ENCODE data around the gene EEF1G. TPM values are rescaled to one million over a fixed set of nuclear protein-coding genes. Genes with fewer than 3 reads are reported as not detected.

The EEF1G gene
- total and polyA plus RNA-seq, 2 of the 13 experiments (the other 11 are each of a cell fraction or from before 2014, with no cell fraction given), result 1,787 to 2,144 TPM

DNA sequence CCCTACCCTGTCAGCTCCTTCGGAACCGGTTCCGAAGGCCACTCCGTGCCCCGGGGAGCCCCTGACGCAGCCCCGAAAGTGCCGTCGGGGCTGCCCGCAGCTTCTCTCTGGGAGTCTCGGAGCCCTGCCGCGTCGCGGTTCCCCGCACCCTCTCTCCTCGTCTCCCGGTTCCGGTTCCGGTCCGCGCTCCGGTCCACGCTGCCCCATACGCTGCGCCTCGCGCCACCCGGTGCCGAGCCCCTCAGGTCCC lies 27.4 kb upstream of the EEF1G start (continued):
- TF ChIP-seq REXO4 (CRISPR knock-in tag; IDR thresholded peaks at IDR 0.05; ENCODE audit: borderline replicate concordance), result no peak
- no peak for TF ChIP-seq RBM39 (IDR thresholded peaks at IDR 0.05; ENCODE audit: low read depth, low read length, poor library complexity, severe bottlenecking)
- 0 out of 2 replicates have a peak, but pooled peaks have one; percentile 49 for TF ChIP-seq ZMAT3 (CRISPR knock-in tag; conservative IDR thresholded peaks at IDR 0.05)
- TF ChIP-seq, protein P1, sequence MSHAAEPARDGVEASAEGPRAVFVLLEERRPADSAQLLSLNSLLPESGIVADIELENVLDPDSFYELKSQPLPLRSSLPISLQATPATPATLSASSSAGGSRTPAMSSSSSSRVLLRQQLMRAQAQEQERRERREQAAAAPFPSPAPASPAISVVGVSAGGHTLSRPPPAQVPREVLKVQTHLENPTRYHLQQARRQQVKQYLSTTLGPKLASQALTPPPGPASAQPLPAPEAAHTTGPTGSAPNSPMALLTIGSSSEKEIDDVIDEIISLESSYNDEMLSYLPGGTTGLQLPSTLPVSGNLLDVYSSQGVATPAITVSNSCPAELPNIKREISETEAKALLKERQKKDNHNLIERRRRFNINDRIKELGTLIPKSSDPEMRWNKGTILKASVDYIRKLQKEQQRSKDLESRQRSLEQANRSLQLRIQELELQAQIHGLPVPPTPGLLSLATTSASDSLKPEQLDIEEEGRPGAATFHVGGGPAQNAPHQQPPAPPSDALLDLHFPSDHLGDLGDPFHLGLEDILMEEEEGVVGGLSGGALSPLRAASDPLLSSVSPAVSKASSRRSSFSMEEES (CRISPR knock-in tag; IDR thresholded peaks at IDR 0.05), result no peak
- no peak for TF ChIP-seq NBN (conservative IDR thresholded peaks at IDR 0.05)
- TF ChIP-seq ARNTL (CRISPR knock-in tag; IDR thresholded peaks at IDR 0.05), result no peak
- no peak for TF ChIP-seq ZFP36L2 (CRISPR knock-in tag; IDR thresholded peaks at IDR 0.05)
- no peak for TF ChIP-seq NCOA2 (CRISPR knock-in tag; IDR thresholded peaks at IDR 0.05)
- no peak for TF ChIP-seq KDM1A (CRISPR knock-in tag; IDR thresholded peaks at IDR 0.05)
- TF ChIP-seq ZFP37 (CRISPR knock-in tag; IDR thresholded peaks at IDR 0.05; ENCODE audit: borderline replicate concordance), result no peak
- no peak for TF ChIP-seq MBNL3 (CRISPR knock-in tag; conservative IDR thresholded peaks at IDR 0.05)
- TF ChIP-seq, protein P2, sequence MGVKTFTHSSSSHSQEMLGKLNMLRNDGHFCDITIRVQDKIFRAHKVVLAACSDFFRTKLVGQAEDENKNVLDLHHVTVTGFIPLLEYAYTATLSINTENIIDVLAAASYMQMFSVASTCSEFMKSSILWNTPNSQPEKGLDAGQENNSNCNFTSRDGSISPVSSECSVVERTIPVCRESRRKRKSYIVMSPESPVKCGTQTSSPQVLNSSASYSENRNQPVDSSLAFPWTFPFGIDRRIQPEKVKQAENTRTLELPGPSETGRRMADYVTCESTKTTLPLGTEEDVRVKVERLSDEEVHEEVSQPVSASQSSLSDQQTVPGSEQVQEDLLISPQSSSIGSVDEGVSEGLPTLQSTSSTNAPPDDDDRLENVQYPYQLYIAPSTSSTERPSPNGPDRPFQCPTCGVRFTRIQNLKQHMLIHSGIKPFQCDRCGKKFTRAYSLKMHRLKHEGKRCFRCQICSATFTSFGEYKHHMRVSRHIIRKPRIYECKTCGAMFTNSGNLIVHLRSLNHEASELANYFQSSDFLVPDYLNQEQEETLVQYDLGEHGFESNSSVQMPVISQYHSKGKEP (CRISPR knock-in tag; IDR thresholded peaks at IDR 0.05), result no peak
- TF ChIP-seq TP53 (CRISPR knock-in tag; conservative IDR thresholded peaks at IDR 0.05), result peak; percentile 78; the same call in 1 of the 2 replicates
- no peak for TF ChIP-seq ZNF3 (CRISPR knock-in tag; IDR thresholded peaks at IDR 0.05)
- TF ChIP-seq, protein P3, sequence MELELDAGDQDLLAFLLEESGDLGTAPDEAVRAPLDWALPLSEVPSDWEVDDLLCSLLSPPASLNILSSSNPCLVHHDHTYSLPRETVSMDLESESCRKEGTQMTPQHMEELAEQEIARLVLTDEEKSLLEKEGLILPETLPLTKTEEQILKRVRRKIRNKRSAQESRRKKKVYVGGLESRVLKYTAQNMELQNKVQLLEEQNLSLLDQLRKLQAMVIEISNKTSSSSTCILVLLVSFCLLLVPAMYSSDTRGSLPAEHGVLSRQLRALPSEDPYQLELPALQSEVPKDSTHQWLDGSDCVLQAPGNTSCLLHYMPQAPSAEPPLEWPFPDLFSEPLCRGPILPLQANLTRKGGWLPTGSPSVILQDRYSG (CRISPR knock-in tag; IDR thresholded peaks at IDR 0.05), result no peak
- TF ChIP-seq TCF12 (IDR thresholded peaks at IDR 0.05), result no peak
- 0 out of 2 replicates have a peak, but pooled peaks have one; percentile 35 for TF ChIP-seq TCF12 (CRISPR knock-in tag; IDR thresholded peaks at IDR 0.05)
- no peak for TF ChIP-seq CENPT (CRISPR knock-in tag; IDR thresholded peaks at IDR 0.05; ENCODE audit: low read depth)
- no peak for TF ChIP-seq ZNF235 (CRISPR knock-in tag; IDR thresholded peaks at IDR 0.05; ENCODE audit: borderline replicate concordance)
- TF ChIP-seq, protein P4, sequence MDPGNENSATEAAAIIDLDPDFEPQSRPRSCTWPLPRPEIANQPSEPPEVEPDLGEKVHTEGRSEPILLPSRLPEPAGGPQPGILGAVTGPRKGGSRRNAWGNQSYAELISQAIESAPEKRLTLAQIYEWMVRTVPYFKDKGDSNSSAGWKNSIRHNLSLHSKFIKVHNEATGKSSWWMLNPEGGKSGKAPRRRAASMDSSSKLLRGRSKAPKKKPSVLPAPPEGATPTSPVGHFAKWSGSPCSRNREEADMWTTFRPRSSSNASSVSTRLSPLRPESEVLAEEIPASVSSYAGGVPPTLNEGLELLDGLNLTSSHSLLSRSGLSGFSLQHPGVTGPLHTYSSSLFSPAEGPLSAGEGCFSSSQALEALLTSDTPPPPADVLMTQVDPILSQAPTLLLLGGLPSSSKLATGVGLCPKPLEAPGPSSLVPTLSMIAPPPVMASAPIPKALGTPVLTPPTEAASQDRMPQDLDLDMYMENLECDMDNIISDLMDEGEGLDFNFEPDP (CRISPR knock-in tag; conservative IDR thresholded peaks at IDR 0.05), result no peak; the same call in 1 of the 2 replicates
- TF ChIP-seq ZNF260 (CRISPR knock-in tag; IDR thresholded peaks at IDR 0.05; ENCODE audit: borderline replicate concordance, low read depth), result no peak
- no peak for TF ChIP-seq RXRA (CRISPR knock-in tag; IDR thresholded peaks at IDR 0.05)
- no peak for TF ChIP-seq MEF2D (CRISPR knock-in tag; IDR thresholded peaks at IDR 0.05)

All from HepG2 (cell line).